Lung (tissue), 12 donors: ENCODE measurements around the gene UBA52. TPM values are rescaled to one million over a fixed set of nuclear protein-coding genes. Genes with fewer than 3 reads are reported as not detected.

Source experiments
- ATAC-seq: fragments of 200-7000 bp; cut with Tn5 transposase; one replicate; pipeline ENCODE4 v1.9.1; 2020; ENCODE audit warnings: moderate number of reproducible peaks; ENCODE audit not compliant: insufficient read depth, low FRiP score
- DNase-seq, 3 donors: peaks; one replicate each; pipeline ENCODE4 v3.0.0-alpha.2; 2013 to 2017
- H3K27ac ChIP-seq, 2 donors: one replicate each; pipeline ENCODE4 v1.5.1; 2013; ENCODE audit warnings: mild to moderate bottlenecking in 2 of 2, moderate library complexity in 2 of 2, control low read depth in 1 of 2, inconsistent platforms in 1 of 2, low read depth in 1 of 2, low read length in 1 of 2
- H3K27me3 ChIP-seq, 3 donors: one replicate each; pipeline ENCODE4 v1.5.1; 2013; ENCODE audit warnings: low read length in 2 of 3; ENCODE audit not compliant: control insufficient read depth in 3 of 3, insufficient read depth in 3 of 3
- H3K36me3 ChIP-seq, 4 donors: one replicate each; pipeline ENCODE4 v1.5.1; 2013; ENCODE audit warnings: low read length in 4 of 4, mild to moderate bottlenecking in 1 of 4, moderate library complexity in 1 of 4; ENCODE audit not compliant: control insufficient read depth in 4 of 4, insufficient read depth in 4 of 4
- H3K4me1 ChIP-seq, 5 donors: one replicate each; pipeline ENCODE4 v1.5.1; 2013; ENCODE audit warnings: low read length in 5 of 5, mild to moderate bottlenecking in 2 of 5, moderate library complexity in 1 of 5; ENCODE audit not compliant: control insufficient read depth in 5 of 5, insufficient read depth in 5 of 5
- H3K4me3 ChIP-seq: one replicate; pipeline ENCODE4 v1.5.1; 2013; ENCODE audit warnings: mild to moderate bottlenecking, control low read depth, moderate library complexity
- H3K9ac ChIP-seq, 2 donors: one replicate each; pipeline ENCODE4 v1.5.1; 2013; ENCODE audit warnings: low read length in 2 of 2, control low read depth in 1 of 2; ENCODE audit not compliant: insufficient read depth in 1 of 2
- H3K9me3 ChIP-seq, 4 donors: one replicate each; pipeline ENCODE4 v1.5.1; 2013; ENCODE audit warnings: low read length in 3 of 4, mild to moderate bottlenecking in 1 of 4, moderate library complexity in 1 of 4; ENCODE audit not compliant: control insufficient read depth in 4 of 4, insufficient read depth in 3 of 4
- CTCF ChIP-seq: IDR thresholded peaks from 2 replicates; pipeline ENCODE4 v1.5.1; 2012; ENCODE audit warnings: mild to moderate bottlenecking; ENCODE audit errors: control extremely low read depth, extremely low read depth
- WGBS, 2 donors: extraction: QIAGEN DNeasy Blood & Tissue Kit; methylation state at CpG; one replicate each; pipeline ENCODE4 v1.1.7; 2013; 5-methylcytosine and 5-hydroxymethylcytosine counted together
- polyA plus RNA-seq, 2 donors: library from polyadenylated mRNA; stranded (reverse); fragments of 200-250 nt; gene quantifications; one replicate each; pipeline ENCODE4 v1.2.1, GENCODE V29; 2013
- total RNA-seq, 2 donors: library from RNA; depleted of rRNA in 1 of 2; stranded (reverse); fragments of >200 nt in 1 of 2; gene quantifications; one replicate each; pipeline ENCODE4 v1.2.1, GENCODE V29; 2014 to 2021
- donor health status: control.
- donor health status: control.
- donor health status: Bipolar disorder and iron deficiency.
- donor health status: healthy.
- donor health status: DM: yes; HTN: yes; CAD: no.

The UBA52 gene
- total and polyA plus RNA-seq, 4 donors: 689 to 1,266 (median 1,030) TPM

DNA sequence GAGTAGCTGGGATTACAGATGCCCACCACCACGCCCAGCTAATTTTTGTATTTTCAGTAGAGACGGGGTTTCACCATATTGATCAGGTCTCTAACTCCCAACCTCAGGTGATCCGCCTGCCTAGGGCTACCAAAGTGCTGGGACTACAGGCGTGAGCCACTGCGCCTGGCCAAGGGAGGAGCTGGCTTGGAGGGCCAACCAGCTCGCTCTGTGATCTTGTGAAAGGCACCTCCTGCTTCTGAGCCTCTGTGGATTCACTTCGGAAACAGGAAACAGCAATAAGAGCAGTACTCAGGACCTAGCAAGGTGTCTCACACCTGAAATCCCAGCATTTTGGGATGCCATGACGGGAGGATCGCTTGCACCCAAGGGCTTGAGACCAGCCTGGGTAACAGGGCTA, 47.8 kb upstream of the UBA52 start:
- no peak overlapping the region for H3K27ac ChIP-seq
- no peaks in the 10 kb centered on the region for H3K27me3 ChIP-seq
- H3K4me1 ChIP-seq: peaks cover 0 to 10% (median 7%) of the 10 kb centered on the region in 5 donors
- no peaks in the 10 kb centered on the region for H3K9me3 ChIP-seq
- TF ChIP-seq CTCF: no peak
- H3K36me3 ChIP-seq: no peaks in the 10 kb centered on the region
- DNase-seq: no peak
- no peak overlapping the region for H3K4me3 ChIP-seq
- no peak overlapping the region for H3K9ac ChIP-seq
- no peak for ATAC-seq
- 92 to 94% methylated on average over 9 of the region's 9 CpGs for WGBS, 2 donors

GRCh38 chr19:18526316-18526715, 45.3 kb upstream of the UBA52 start:
- 91 to 96% methylated on average over 9 of the region's 9 CpGs for WGBS, 2 donors
- Histone ChIP-seq H3K4me3 (no peak overlapping the region), H3K9me3 (peaks cover 0 to 1% (median 0%) of the 10 kb centered on the region in 4 donors), H3K27me3 (no peaks in the 10 kb centered on the region), H3K4me1 (peaks cover 0 to 3% (median 0%) of the 10 kb centered on the region in 5 donors), H3K9ac (no peak overlapping the region), H3K27ac (no peak overlapping the region), H3K36me3 (peaks cover 0 to 4% (median 2%) of the 10 kb centered on the region in 4 donors)
- ATAC-seq: no peak
- no peak for TF ChIP-seq CTCF
- no peak for DNase-seq

GRCh38 chr19:18529782-18530181, 41.9 kb upstream of the UBA52 start:
- no peak for TF ChIP-seq CTCF
- WGBS, 2 donors: 79 to 86% methylated on average over 7 of the region's 7 CpGs
- Histone ChIP-seq H3K4me3 (no peak overlapping the region), H3K27me3 (no peaks in the 10 kb centered on the region), H3K36me3 (peaks cover 4 to 26% (median 11%) of the 10 kb centered on the region in 4 donors), H3K9me3 (peaks cover 0 to 1% (median 0%) of the 10 kb centered on the region in 4 donors), H3K9ac (no peak overlapping the region), H3K4me1 (peaks cover 0 to 1% (median 0%) of the 10 kb centered on the region in 5 donors), H3K27ac (no peak overlapping the region)
- DNase-seq (no peak), ATAC-seq (no peak)

DNA sequence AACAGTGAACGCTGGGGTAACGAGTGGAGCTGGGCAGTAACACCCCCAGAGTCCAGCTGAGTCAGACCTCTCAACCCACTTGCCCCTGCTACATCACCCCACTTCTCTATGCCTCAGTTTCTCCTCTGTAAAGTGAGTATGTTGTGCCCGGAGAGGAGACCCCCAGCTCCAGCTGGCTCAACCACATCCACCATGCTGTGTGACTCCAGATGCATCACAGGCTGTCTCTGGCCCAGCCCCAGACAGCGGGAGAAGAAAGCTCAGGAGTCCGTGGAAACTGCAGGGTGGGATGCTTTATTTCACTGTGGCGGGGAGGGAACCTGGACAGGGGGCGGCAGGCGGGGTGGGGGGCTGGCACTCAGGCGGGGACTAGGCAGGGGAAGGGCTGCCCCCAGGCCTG, 40.2 kb upstream of the UBA52 start:
- no peak for DNase-seq
- 91 to 97% methylated on average over 7 to 9 of the region's 9 CpGs for WGBS, 2 donors
- no peak overlapping the region for H3K4me3 ChIP-seq
- H3K27me3 ChIP-seq: no peaks in the 10 kb centered on the region
- peaks cover 0 to 1% (median 0%) of the 10 kb centered on the region in 4 donors for H3K9me3 ChIP-seq
- no peak overlapping the region for H3K27ac ChIP-seq
- TF ChIP-seq CTCF: no peak
- H3K9ac ChIP-seq: no peak overlapping the region
- no peak for ATAC-seq
- peaks cover 0 to 1% (median 0%) of the 10 kb centered on the region in 5 donors for H3K4me1 ChIP-seq
- peaks cover 6 to 35% (median 17%) of the 10 kb centered on the region in 4 donors for H3K36me3 ChIP-seq
